ENCODE data around the gene TBC1D9.

GRCh38 chr4:140695483-140695882 lies 60.7 kb downstream of the TBC1D9 start:
- no peak for TF ChIP-seq RNF2 (conservative IDR thresholded peaks at IDR 0.05; ENCODE audit: low read depth)
- TF ChIP-seq E2F1 (CRISPR knock-in tag; IDR thresholded peaks at IDR 0.05), result no peak
- no peak for TF ChIP-seq FIP1L1 (IDR thresholded peaks at IDR 0.05; ENCODE audit: borderline replicate concordance, insufficient read depth, low read depth, low read length)
- TF ChIP-seq CREB1 (IDR thresholded peaks at IDR 0.05), result no peak
- TF ChIP-seq CREB1 (CRISPR knock-in tag; IDR thresholded peaks at IDR 0.05), result no peak
- no peak for TF ChIP-seq SALL2 (CRISPR knock-in tag; IDR thresholded peaks at IDR 0.05)
- TF ChIP-seq BORCS8-MEF2B (CRISPR knock-in tag; IDR thresholded peaks at IDR 0.05), result no peak
- TF ChIP-seq RFX5 (IDR thresholded peaks at IDR 0.05; ENCODE audit: low read depth, low read length), result no peak
- TF ChIP-seq, protein P1, sequence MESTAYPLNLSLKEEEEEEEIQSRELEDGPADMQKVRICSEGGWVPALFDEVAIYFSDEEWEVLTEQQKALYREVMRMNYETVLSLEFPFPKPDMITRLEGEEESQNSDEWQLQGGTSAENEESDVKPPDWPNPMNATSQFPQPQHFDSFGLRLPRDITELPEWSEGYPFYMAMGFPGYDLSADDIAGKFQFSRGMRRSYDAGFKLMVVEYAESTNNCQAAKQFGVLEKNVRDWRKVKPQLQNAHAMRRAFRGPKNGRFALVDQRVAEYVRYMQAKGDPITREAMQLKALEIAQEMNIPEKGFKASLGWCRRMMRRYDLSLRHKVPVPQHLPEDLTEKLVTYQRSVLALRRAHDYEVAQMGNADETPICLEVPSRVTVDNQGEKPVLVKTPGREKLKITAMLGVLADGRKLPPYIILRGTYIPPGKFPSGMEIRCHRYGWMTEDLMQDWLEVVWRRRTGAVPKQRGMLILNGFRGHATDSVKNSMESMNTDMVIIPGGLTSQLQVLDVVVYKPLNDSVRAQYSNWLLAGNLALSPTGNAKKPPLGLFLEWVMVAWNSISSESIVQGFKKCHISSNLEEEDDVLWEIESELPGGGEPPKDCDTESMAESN (CRISPR knock-in tag; conservative IDR thresholded peaks at IDR 0.05), result no peak
- no peak for TF ChIP-seq MLXIP (CRISPR knock-in tag; IDR thresholded peaks at IDR 0.05; ENCODE audit: borderline replicate concordance)

Measured in HepG2 (cell line).